ENCODE measurements around the gene MAP6.
A peak's percentile ranks its signal among the peaks of the same experiment; 100 is the strongest.

The MAP6 gene

GRCh38 chr11:75565221-75565814 lies 103.5 kb downstream of the MAP6 start:
- H3K4me3 ChIP-seq (replicated peaks; ENCODE audit: low read depth, low read length), result peak overlapping the region; percentile 100
- TF ChIP-seq, protein P1, sequence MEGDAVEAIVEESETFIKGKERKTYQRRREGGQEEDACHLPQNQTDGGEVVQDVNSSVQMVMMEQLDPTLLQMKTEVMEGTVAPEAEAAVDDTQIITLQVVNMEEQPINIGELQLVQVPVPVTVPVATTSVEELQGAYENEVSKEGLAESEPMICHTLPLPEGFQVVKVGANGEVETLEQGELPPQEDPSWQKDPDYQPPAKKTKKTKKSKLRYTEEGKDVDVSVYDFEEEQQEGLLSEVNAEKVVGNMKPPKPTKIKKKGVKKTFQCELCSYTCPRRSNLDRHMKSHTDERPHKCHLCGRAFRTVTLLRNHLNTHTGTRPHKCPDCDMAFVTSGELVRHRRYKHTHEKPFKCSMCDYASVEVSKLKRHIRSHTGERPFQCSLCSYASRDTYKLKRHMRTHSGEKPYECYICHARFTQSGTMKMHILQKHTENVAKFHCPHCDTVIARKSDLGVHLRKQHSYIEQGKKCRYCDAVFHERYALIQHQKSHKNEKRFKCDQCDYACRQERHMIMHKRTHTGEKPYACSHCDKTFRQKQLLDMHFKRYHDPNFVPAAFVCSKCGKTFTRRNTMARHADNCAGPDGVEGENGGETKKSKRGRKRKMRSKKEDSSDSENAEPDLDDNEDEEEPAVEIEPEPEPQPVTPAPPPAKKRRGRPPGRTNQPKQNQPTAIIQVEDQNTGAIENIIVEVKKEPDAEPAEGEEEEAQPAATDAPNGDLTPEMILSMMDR (IDR thresholded peaks at IDR 0.05; ENCODE audit: low read length, missing control alignments), result no peak
- DNase-seq (ENCODE audit: low read depth), result peak; percentile 71

DNA sequence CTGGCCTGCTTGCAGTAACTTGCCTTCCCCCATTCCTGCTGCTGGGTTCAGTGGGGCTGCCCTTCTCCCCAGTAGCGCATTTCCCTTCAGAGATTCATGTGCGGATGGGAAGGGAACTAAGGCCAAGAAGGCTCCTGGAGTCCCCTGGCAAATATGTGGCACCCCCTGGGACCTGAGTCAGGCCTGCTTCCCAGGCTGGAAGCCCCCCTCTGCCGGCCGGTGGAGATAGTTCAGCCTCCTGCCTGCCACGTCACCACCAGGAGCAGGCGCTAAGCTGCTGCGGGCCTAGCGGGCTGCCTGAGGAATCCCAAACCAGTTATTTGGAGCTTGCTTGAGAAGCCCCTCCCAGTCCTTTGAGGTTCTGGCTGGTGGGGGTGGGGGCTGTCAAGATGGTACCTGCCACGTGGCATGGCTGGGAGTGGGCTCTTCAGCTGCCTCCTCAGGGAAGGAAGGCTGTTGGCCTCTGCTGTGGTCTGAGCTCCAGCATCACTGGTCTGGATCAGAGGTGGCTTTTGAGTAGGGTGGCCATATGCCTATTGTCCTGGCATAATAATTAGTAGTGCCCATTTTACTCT lies 104.8 kb downstream of the MAP6 start:
- DNase-seq (ENCODE audit: low read depth), result peak; percentile 84
- peak overlapping the region; percentile 100 for H3K4me3 ChIP-seq (replicated peaks; ENCODE audit: low read depth, low read length)
- TF ChIP-seq, protein P1 (IDR thresholded peaks at IDR 0.05; ENCODE audit: low read length, missing control alignments), result peak; percentile 63

DNA sequence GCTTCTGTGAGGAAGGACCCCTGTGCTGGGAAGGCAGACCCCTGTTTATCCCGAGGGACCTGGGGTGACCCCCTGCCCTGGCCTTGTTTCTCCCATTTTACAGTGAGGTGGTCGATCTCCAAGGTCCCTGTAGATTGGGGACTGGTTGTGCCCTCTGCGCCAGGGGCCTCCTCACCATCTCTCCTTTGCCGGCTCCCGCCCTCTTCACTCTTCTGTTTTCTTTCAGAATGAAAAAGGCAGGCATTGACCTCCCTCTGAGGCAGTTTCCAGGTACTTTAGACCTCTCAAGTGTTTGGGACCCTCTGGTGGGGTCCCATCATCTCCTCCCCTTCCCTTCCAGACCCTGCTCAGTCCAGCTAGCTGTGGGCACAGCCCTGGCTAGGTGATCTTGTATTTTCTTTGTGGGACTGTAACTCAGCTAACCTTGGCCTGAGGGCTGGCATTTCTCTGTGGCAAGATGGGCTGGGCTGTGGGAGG lies 105.3 kb downstream of the MAP6 start:
- TF ChIP-seq, protein P1 (IDR thresholded peaks at IDR 0.05; ENCODE audit: low read length, missing control alignments), result no peak
- DNase-seq (ENCODE audit: low read depth), result no peak
- H3K4me3 ChIP-seq (replicated peaks; ENCODE audit: low read depth, low read length), result peak overlapping the region; percentile 100

- DNase-seq (ENCODE audit: low read depth), result peak; percentile 70
- TF ChIP-seq, protein P1 (IDR thresholded peaks at IDR 0.05; ENCODE audit: low read length, missing control alignments), result no peak
- peak overlapping the region; percentile 100 for H3K4me3 ChIP-seq (replicated peaks; ENCODE audit: low read depth, low read length)
Observed at GRCh38 chr11:75562836-75563484, 105.9 kb downstream of the MAP6 start.

DNA sequence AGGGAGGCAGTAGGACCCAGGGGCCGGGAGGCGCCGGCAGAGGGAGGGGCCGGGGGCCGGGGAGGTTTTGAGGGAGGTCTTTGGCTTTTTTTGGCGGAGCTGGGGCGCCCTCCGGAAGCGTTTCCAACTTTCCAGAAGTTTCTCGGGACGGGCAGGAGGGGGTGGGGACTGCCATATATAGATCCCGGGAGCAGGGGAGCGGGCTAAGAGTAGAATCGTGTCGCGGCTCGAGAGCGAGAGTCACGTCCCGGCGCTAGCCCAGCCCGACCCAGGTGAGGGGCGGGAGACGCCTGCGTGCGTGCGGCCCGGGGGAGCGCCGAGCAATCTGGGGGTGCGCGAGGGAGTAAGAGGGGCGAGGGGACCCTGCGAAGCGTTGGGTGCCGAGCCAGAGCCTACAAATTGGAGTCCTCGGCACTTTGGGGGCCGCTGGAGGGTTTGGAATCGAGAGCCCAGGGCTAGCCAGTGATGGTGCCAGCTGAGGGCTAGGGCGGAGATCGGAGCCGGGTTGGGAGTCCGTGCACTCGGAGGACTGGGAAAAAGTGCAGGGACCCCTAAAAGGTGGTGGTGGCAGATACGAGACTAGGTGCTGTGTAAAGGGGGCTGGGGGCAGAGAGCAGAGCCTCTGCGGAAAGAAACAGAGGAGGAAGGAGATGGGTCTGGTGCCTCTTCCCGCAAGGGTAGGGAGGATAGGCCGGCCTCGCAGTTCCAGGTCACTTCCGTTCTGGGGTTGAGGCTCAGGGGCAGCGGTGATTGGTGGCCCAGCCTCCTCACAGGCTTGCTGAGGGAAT lies 106.6 kb downstream of the MAP6 start, which contains the start of gene SERPINH1:
Gene SERPINH1 (plus strand): TSS at position 206 of the 788 bp plus-strand sequence. CDS start 4,097 bp downstream, outside the sequence.
- H3K4me3 ChIP-seq (replicated peaks; ENCODE audit: low read depth, low read length), result peak within 1 kb of the TSS; percentile 100
- peak; percentile 91 for DNase-seq (ENCODE audit: low read depth)
- TF ChIP-seq, protein P1 (IDR thresholded peaks at IDR 0.05; ENCODE audit: low read length, missing control alignments), result no peak

DNA sequence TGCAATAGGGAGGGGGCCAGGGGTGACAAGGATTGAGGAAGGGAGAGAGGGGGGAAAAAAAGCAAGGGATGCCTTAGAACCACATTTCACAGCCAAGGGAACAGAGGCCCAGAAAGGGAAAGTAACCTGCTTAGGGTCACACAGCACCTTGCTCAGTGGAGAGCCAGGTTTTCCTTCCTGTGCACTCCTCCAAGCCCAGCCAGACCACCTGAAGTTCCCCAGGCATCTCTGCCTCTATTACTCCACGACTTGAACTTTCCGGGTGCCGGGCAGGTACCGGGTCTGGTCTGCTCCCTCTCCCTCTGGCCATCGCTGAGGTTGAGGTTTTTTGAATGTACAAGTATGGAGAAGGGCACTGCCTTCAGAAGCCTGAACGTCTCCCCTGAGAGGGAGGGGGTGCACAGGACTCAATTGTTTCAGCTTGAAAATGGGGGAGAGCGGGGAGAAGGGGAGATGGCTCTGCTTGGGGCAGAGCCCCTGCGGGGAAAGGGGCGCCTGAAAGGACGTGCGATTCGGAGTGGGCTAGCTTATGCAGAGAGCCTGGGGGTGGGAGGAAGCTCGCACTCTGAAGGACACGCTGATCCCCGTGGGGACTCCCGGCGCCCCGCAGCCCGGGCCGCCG lies 107.3 kb downstream of the MAP6 start:
- TF ChIP-seq, protein P1 (IDR thresholded peaks at IDR 0.05; ENCODE audit: low read length, missing control alignments), result no peak
- peak overlapping the region; percentile 100 for H3K4me3 ChIP-seq (replicated peaks; ENCODE audit: low read depth, low read length)
- no peak for DNase-seq (ENCODE audit: low read depth)

Measured in fibroblast of pulmonary artery (primary cell).